Measurements from ENCODE around the gene IRX5. TPM values are rescaled to one million over a fixed set of nuclear protein-coding genes. Genes with fewer than 3 reads are reported as not detected.
A peak's percentile ranks its signal among the peaks of the same experiment; 100 is the strongest.

Gene IRX5
- total RNA-seq, result not detected

DNA sequence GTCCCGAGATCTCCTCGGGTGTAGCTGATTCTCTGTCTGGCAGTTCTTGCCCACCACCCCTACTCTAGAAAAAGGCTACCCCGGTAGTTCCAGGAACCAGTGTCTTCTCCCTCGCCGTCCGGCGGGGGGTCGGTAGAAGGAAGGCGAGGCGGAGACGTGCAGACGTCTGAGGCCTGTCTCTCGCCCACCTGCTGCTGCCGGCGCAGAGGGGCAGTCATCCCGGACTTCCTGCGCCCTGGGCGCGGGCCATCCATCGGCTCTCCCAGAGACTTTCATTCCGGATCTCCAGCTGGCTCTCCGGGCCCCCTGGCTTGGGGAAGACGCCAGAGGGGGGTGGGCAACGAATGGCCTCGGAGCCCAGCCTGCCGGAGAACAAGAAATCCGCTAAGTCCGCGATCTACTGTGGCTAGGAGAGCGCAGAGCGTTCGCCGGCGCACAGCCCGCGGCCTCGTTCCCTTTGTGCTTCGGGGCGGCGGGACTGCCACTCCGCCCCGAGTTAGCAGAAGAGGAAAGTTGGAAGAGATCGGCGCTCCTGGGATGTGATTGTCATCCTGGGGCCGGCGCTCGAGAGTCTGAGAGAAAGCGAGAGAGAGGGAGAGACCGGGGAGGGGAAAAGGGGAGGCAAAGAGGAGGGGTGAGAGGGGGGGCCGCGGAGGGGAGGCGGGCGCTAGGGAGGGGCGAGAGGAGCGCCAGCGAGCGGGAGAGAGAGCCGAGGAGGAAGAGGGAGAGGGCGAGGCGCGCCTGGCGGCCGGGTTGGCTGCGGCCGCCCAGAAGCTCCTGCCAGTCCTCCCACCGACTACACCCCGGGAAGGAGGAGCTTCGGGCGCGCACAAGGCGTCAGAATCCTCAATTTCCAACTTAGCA, at the start of gene IRX5:
IRX5 (plus strand) TSS at position 861 of the 864 bp plus-strand sequence. CDS start 334 bp downstream, outside the sequence.
- Mint-ChIP-seq H3K36me3 (peaks cover 12% of the 10 kb centered on the region), H3K4me1 (peaks cover 19% of the 10 kb centered on the region), H3K27ac (peak within 1 kb of the TSS; percentile 77), H3K4me3 (peak within 1 kb of the TSS; percentile 71), H3K9me3 (ENCODE audit: low read depth) (peaks cover 2% of the 10 kb centered on the region), H3K27me3 (peaks cover 72% of the 10 kb centered on the region)
- DNase-seq (peak; percentile 56), ATAC-seq (no peak)
- CTCF ChIA-PET, result interaction anchor here (3.4 kb wide), 1 partner anchor 1380 kb away, joined by 11 read pairs; no protein-coding TSS in a partner anchor

DNA sequence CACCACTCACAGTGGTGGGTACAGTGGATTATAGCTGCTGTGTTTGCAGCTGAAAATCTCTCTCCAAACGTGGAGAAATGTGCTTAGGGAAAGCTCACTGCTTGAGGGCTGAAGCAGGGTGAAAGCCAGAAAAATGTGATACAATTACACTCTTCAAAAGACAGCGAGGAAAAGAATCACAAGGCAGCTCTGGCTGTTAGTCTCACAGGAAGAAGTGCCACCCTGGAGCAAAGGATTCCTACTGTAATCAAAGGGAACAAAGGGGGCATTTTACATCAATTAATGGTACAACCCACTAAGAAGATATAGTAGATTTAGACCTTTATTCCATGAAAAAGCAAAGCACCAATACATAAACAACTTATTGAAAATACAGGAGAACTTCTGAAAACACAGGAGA, 48.1 kb upstream of the IRX5 start:
- H3K36me3 Mint-ChIP-seq, result no peaks in the 10 kb centered on the region
- DNase-seq (no peak), ATAC-seq (no peak)
- H3K4me1 Mint-ChIP-seq, result no peaks in the 10 kb centered on the region
- H3K9me3 Mint-ChIP-seq (ENCODE audit: low read depth), result no peaks in the 10 kb centered on the region
- H3K4me3 Mint-ChIP-seq, result no peak overlapping the region
- CTCF ChIA-PET, result no interaction called here
- H3K27ac Mint-ChIP-seq, result no peak overlapping the region
- H3K27me3 Mint-ChIP-seq, result no peaks in the 10 kb centered on the region

DNA sequence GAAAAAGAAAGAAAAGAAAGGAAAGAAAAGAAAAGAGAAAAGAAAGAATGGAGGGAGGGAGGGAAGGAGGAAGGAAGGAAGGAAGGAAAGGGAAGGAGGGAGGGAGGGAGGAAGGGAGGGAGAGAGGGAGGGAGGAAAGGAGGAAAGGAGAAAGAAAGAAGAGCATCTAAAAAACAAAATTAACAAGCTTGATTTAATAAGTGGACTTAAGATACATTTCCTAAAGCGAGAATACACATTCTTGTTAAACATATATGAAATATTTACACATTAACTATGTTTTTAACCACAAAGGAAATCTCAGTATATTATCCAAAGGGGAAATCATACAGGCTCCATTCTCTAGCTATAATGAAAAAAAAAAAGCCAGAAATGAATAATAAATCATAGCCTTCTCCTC, 47.3 kb upstream of the IRX5 start:
- CTCF ChIA-PET, result no interaction called here
- H3K27me3 Mint-ChIP-seq, result no peaks in the 10 kb centered on the region
- H3K9me3 Mint-ChIP-seq (ENCODE audit: low read depth), result no peaks in the 10 kb centered on the region
- no peak overlapping the region for H3K27ac Mint-ChIP-seq
- no peak overlapping the region for H3K4me3 Mint-ChIP-seq
- H3K4me1 Mint-ChIP-seq, result no peaks in the 10 kb centered on the region
- DNase-seq (no peak), ATAC-seq (no peak)
- no peaks in the 10 kb centered on the region for H3K36me3 Mint-ChIP-seq

DNA sequence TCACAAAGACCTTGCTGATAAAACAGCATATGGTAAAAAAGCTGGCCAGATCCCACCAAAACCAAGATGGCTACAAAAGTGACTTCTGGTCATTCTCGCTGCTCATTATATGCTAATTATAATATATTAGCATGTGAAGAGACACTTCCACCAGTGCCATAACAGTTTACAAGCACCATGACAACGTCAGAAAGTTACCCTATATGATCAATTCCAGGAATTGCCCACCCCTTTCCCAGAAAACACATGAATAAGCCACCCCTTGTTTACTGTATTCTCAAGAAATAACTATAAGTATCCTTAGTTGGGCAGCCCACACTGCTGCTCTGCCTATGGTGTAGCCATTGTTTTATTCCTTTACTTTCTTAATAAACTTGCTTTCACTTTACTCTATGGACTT, 44.6 kb upstream of the IRX5 start:
- no peaks in the 10 kb centered on the region for H3K36me3 Mint-ChIP-seq
- CTCF ChIA-PET, result no interaction called here
- H3K27me3 Mint-ChIP-seq, result no peaks in the 10 kb centered on the region
- no peaks in the 10 kb centered on the region for H3K9me3 Mint-ChIP-seq (ENCODE audit: low read depth)
- H3K4me3 Mint-ChIP-seq, result no peak overlapping the region
- H3K4me1 Mint-ChIP-seq, result no peaks in the 10 kb centered on the region
- no peak for DNase-seq
- no peak overlapping the region for H3K27ac Mint-ChIP-seq
- no peak for ATAC-seq

DNA sequence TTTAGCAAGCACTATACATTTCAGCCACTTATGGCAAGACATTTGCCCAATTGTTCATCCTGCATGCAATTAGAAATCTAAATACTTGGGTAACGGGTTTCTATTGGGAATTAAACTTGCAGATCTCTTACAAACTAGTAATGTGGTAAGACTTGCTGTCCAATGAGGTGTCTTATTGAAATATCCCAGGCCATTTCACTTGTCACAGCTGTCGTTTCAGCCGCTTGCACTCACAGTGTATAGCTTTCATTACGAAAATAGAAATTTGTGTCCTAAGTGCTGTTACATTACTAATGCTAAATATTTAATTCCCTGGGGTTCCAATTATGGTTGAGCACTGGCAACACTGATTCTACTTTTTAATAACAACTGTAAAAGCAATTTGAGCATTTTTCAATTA, 40.3 kb upstream of the IRX5 start:
- Mint-ChIP-seq H3K27ac (no peak overlapping the region), H3K4me1 (no peaks in the 10 kb centered on the region), H3K27me3 (no peaks in the 10 kb centered on the region), H3K9me3 (ENCODE audit: low read depth) (no peaks in the 10 kb centered on the region), H3K36me3 (no peaks in the 10 kb centered on the region), H3K4me3 (no peak overlapping the region)
- CTCF ChIA-PET, result no interaction called here
- DNase-seq, result no peak
- ATAC-seq, result no peak

DNA sequence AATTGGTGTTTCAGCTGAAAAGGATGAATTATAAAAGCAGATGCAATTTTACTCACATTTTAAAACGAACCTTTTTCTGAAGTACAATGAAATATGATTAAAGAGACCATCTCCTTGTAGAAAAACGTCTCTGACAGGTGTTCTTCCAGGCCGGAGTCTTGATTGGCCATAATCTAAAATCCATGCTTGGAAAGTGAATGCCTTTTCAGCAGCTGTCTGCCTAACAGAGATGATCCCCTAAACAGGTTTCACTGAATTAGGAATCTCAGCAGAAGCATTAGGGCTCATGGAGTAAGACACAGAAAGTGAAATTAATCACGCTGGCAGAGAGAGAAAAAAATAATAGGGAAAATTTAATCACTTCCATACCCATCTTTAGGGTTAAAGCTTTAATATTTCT, 39.3 kb upstream of the IRX5 start:
- Mint-ChIP-seq H3K4me3 (no peak overlapping the region), H3K27me3 (no peaks in the 10 kb centered on the region), H3K9me3 (ENCODE audit: low read depth) (no peaks in the 10 kb centered on the region), H3K4me1 (no peaks in the 10 kb centered on the region), H3K27ac (no peak overlapping the region), H3K36me3 (no peaks in the 10 kb centered on the region)
- ATAC-seq (no peak), DNase-seq (no peak)
- CTCF ChIA-PET, result no interaction called here

DNA sequence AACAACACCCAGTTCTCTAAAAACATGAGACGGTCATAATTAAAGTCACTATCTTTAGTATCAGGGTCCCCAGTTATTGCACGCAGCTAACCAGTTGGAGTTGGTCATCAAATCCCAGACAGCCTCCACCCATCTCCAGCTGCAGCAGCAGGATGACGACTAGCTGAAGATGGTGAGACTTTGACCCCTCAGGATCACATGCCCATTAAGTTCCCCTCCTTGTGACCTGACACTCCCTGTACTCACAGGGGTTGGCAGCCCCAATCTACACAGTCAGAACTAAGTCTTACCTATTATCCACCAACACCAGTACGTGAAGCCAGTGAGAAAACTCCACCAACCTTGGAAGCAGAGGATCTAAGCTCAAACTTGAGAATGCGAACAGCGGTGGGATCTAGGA, 37.7 kb upstream of the IRX5 start:
- Mint-ChIP-seq H3K36me3 (no peaks in the 10 kb centered on the region), H3K9me3 (ENCODE audit: low read depth) (no peaks in the 10 kb centered on the region), H3K4me1 (no peaks in the 10 kb centered on the region), H3K27me3 (no peaks in the 10 kb centered on the region), H3K4me3 (no peak overlapping the region), H3K27ac (no peak overlapping the region)
- CTCF ChIA-PET, result no interaction called here
- ATAC-seq, result no peak
- DNase-seq, result no peak

DNA sequence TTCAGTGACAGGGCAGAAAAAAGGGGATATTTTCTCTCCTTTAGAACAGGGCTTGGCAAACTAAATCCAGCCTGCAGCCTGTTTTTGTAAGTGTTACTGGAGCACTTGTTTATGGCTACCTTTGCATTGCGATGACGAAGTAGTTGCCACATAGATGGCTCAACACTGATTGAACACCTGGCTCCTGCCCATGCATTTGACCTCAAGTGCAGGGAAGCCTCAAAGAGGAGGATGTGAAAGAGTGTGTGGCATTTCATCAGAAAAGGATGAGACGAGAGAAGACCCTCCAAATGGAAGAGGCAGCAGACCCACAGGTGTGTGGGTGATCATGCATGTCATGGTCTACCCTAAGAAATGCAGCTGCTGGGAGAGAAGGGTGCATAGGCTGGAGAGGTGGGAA, 32.7 kb upstream of the IRX5 start:
- no peaks in the 10 kb centered on the region for H3K9me3 Mint-ChIP-seq (ENCODE audit: low read depth)
- H3K4me3 Mint-ChIP-seq, result no peak overlapping the region
- H3K36me3 Mint-ChIP-seq, result no peaks in the 10 kb centered on the region
- no peaks in the 10 kb centered on the region for H3K4me1 Mint-ChIP-seq
- DNase-seq, result no peak
- CTCF ChIA-PET, result no interaction called here
- no peak overlapping the region for H3K27ac Mint-ChIP-seq
- no peak for ATAC-seq
- no peaks in the 10 kb centered on the region for H3K27me3 Mint-ChIP-seq

DNA sequence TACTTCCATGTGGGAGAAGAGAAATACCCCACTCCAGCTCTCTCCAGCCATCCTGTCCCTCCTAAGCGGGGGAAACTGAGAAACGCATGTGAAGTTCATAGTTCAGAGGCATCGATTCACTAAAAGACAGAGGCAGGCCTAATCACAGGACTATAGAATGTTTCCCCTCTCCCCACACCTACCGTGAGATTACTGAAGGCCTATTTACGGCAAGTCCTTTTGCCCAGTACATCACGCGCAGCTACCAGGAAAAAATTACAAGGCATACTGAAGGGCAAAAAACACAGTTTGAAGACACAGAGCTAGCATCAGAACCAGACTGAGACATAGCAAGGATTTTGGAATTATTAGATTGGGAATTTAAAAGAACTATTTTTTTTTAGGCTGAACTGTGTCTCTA, 29.1 kb upstream of the IRX5 start:
- Mint-ChIP-seq H3K4me3 (no peak overlapping the region), H3K4me1 (no peaks in the 10 kb centered on the region), H3K36me3 (no peaks in the 10 kb centered on the region), H3K27ac (no peak overlapping the region), H3K9me3 (ENCODE audit: low read depth) (no peaks in the 10 kb centered on the region), H3K27me3 (no peaks in the 10 kb centered on the region)
- CTCF ChIA-PET, result no interaction called here
- ATAC-seq (no peak), DNase-seq (no peak)

DNA sequence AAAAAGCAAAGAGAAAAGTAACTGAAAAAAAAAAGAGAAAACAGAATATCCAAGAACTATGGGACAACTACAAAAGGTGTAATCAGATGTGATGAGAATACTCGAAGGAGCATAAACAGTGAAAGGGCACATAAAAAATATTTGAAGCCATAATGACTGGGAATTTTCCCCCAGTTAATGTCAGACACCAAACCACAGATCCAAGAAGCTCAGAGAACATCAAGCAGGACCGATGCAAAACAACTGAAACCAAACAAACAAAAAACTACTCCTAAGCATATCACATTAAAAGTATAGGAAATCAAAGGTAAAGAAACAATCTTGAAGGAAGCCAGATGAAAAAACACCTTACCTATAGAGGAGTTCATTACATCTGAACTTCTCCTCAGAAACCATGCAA, 27.6 kb upstream of the IRX5 start:
- CTCF ChIA-PET, result no interaction called here
- no peak overlapping the region for H3K27ac Mint-ChIP-seq
- H3K4me1 Mint-ChIP-seq, result no peaks in the 10 kb centered on the region
- no peak overlapping the region for H3K4me3 Mint-ChIP-seq
- H3K27me3 Mint-ChIP-seq, result no peaks in the 10 kb centered on the region
- DNase-seq (no peak), ATAC-seq (no peak)
- H3K9me3 Mint-ChIP-seq (ENCODE audit: low read depth), result no peaks in the 10 kb centered on the region
- H3K36me3 Mint-ChIP-seq, result no peaks in the 10 kb centered on the region

DNA sequence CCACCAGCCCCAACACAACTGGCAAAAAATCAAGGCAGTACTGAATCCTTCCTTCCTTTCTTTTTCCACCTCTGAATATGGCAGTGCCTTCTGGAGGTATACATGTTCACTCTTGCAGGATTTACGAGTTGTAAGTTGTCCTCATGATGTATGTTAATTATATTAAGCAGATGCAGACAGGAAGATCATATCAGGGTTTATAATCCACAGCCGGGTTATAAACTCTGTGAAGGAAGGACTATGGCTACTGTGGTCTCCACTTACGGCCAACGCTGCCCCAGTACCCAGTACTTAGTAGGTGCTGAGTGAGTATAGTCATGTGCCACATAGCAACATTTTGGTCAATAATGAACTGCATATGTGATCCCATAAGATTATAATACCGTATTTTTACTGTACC, 19.6 kb upstream of the IRX5 start:
- Mint-ChIP-seq H3K27ac (no peak overlapping the region), H3K27me3 (no peaks in the 10 kb centered on the region), H3K9me3 (ENCODE audit: low read depth) (no peaks in the 10 kb centered on the region)

DNA sequence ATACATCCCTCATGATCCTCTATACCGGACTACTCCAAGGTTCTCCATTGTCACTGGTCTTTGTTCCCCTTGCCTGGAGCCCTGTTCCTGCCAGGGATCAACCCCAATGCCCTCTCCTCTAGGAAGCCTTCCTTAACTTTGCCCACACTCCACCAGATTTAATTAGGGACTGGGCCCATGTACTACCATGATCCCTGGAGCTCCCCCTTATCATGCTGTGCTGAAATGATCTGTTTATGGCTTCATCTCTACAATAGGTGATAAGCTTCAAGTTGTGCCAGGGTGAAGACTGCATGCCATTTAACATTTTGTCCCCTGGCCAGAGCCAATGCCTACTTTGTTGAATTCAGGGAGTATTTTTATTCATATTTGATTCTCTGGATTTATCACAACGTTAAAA, 17.9 kb upstream of the IRX5 start:
- no peak overlapping the region for H3K4me3 Mint-ChIP-seq
- H3K4me1 Mint-ChIP-seq, result no peaks in the 10 kb centered on the region
- H3K9me3 Mint-ChIP-seq (ENCODE audit: low read depth), result no peaks in the 10 kb centered on the region
- H3K27ac Mint-ChIP-seq, result no peak overlapping the region
- H3K36me3 Mint-ChIP-seq, result no peaks in the 10 kb centered on the region
- DNase-seq (no peak), ATAC-seq (no peak)
- CTCF ChIA-PET, result no interaction called here
- H3K27me3 Mint-ChIP-seq, result peaks cover under 1% of the 10 kb centered on the region

More for the DNA sequence above, 19.6 kb upstream of the IRX5 start:
- Mint-ChIP-seq H3K4me3 (no peak overlapping the region), H3K36me3 (no peaks in the 10 kb centered on the region), H3K4me1 (no peaks in the 10 kb centered on the region)
- ATAC-seq (no peak), DNase-seq (no peak)
- CTCF ChIA-PET, result no interaction called here

DNA sequence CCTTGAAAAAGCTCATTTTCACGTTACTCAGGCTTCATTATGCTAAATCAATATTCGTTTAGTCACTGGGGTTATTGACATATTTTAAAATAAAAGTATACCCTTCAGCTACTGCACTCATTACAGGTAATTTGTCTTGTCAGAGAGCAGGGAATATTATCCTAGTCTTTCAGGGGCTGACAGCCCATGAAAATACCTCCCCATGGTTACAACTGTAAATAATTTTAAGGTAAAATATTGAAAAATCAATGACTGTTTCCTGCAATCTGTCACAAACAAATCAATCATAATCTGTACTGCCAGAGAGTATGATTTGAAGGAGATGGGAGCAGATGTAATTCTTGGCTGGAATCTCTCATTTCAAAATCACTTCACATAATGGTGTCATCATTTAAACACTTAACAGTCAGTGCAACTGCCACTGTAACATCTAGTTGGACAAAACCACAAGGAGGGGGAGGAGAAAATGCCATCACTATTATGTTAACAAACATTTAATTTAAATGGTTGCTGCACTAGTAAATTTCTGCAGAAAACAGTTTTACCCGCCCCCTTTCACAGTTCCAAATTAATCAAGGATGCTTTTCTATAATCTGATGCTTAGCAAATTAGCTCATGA, 9.3 kb upstream of the IRX5 start:
- CTCF ChIA-PET, result no interaction called here
- Mint-ChIP-seq H3K4me1 (no peaks in the 10 kb centered on the region), H3K27me3 (peaks cover 25% of the 10 kb centered on the region)

DNA sequence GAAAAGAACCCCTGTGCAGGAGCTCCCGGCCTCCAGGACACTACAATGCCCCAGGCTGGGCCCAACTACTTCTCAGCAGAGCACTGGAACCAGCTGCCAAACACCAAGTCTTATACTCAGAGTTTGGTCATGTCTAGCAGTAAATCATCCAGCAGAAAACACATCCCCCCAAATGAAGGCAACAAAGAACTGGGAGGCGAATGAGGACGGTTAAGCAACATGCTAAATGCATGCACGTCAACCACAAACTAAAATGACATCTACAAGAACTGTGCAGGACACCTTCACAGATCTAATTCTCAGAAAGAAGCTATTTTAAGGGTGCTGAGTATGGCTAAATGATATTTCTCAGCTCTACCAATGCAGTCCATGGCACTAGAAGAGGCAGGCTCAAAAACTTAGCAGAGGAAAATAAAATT, 7.6 kb upstream of the IRX5 start:
- CTCF ChIA-PET, result no interaction called here
- Mint-ChIP-seq H3K36me3 (no peaks in the 10 kb centered on the region), H3K27me3 (peaks cover 38% of the 10 kb centered on the region), H3K9me3 (ENCODE audit: low read depth) (no peaks in the 10 kb centered on the region), H3K4me1 (peaks cover 11% of the 10 kb centered on the region), H3K4me3 (no peak overlapping the region), H3K27ac (no peak overlapping the region)
- no peak for DNase-seq
- no peak for ATAC-seq

More for the DNA sequence above, 9.3 kb upstream of the IRX5 start:
- Mint-ChIP-seq H3K36me3 (peaks cover 2% of the 10 kb centered on the region), H3K9me3 (ENCODE audit: low read depth) (no peaks in the 10 kb centered on the region), H3K27ac (no peak overlapping the region), H3K4me3 (no peak overlapping the region)
- no peak for ATAC-seq
- DNase-seq, result no peak
